SK-N-SH (cell line): ENCODE data around the gene TBC1D5.

Experiments used
- CTCF ChIP-seq: fragments of 200-600 bp; sonication (generic); IDR thresholded peaks from 2 replicates; pipeline ENCODE4 v1.6.1; 2017; ENCODE audit warnings: antibody characterized with exemption, mild to moderate bottlenecking, moderate library complexity
- EP300 ChIP-seq, 2 experiments: IDR thresholded peaks; 2 replicates each; pipeline versions ENCODE4 v1.4.0 to v1.6.1; 2012; ENCODE audit warnings: borderline replicate concordance in 1 of 2, low read depth in 1 of 2, low read length in 1 of 2
- GABPA ChIP-seq: IDR thresholded peaks from 2 replicates; pipeline ENCODE4 v1.4.0; 2012; ENCODE audit warnings: low read depth, mild to moderate bottlenecking
- NRF1 ChIP-seq: IDR thresholded peaks from 2 replicates; pipeline ENCODE4 v1.6.1; 2012; ENCODE audit warnings: low read depth, mild to moderate bottlenecking, low read length
- RCOR1 ChIP-seq: fragments of 150-350 bp; IDR thresholded peaks from 2 replicates; pipeline ENCODE4 v1.6.1; 2017; ENCODE audit warnings: antibody characterized with exemption, low read length
- TCF12 ChIP-seq: IDR thresholded peaks from 2 replicates; pipeline ENCODE4 v1.4.0; 2012
- USF1 ChIP-seq: IDR thresholded peaks from 2 replicates; pipeline ENCODE4 v1.4.0; 2012; ENCODE audit warnings: low read depth, borderline replicate concordance
- TF ChIP-seq, protein P1 (sequence below): IDR thresholded peaks from 2 replicates; pipeline ENCODE4 v1.4.0; 2012; ENCODE audit warnings: low read depth

DNA sequence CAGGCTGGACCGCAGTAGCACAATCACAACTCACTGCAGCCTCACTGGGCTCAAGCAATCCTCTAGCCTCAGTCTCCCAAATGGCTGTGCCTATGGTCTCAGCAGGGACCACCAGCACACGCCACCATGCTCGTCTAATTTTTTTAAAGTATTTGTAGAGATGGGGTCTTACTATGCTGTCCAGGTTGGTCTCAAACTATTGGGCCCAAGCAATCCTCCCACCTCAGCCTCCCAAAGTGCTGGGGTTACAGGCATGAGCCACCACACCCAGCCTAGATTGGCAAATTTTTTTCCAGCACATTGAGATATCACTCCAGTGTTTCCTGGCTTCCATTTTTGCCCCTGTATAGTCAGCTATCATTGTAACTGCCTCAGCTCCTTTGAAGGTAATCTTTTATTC, 18.3 kb downstream of the TBC1D5 start:
- no peak for TF ChIP-seq USF1
- no peak for TF ChIP-seq CTCF
- no peak for TF ChIP-seq TCF12
- no peak for TF ChIP-seq RCOR1
- TF ChIP-seq EP300 (IDR thresholded peaks at IDR 0.05; ENCODE audit: borderline replicate concordance in 1 of 2, low read depth in 1 of 2, low read length in 1 of 2), result no peak
- TF ChIP-seq GABPA, result no peak
- no peak for TF ChIP-seq NRF1
- TF ChIP-seq, protein P1, sequence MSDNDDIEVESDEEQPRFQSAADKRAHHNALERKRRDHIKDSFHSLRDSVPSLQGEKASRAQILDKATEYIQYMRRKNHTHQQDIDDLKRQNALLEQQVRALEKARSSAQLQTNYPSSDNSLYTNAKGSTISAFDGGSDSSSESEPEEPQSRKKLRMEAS, result no peak
